PFSK-1 (cell line): Measurements from ENCODE around the gene RNF39.

Experiments
- FOXP2 ChIP-seq: optimal IDR thresholded peaks from 2 replicates; pipeline ENCODE3; 2011; ENCODE audit warnings: borderline replicate concordance, control low read depth, inconsistent platforms; ENCODE audit not compliant: insufficient read depth; ENCODE audit errors: extremely low read length, extremely low read depth
- POLR2AphosphoS5 ChIP-seq: IDR thresholded peaks from 2 replicates; pipeline ENCODE4 v1.6.1; 2012; ENCODE audit warnings: low read depth, mild to moderate bottlenecking, control low read depth, low read length, moderate library complexity
- SIN3A ChIP-seq: IDR thresholded peaks from 2 replicates; pipeline ENCODE4 v1.6.1; 2012; ENCODE audit warnings: mild to moderate bottlenecking, low read length, moderate library complexity, borderline replicate concordance; ENCODE audit not compliant: insufficient read depth
- TAF1 ChIP-seq: IDR thresholded peaks from 2 replicates; pipeline ENCODE4 v1.6.1; 2012; ENCODE audit warnings: low read length, control low read depth, borderline replicate concordance; ENCODE audit not compliant: insufficient read depth
- TF ChIP-seq, protein P1 (sequence below), 2 experiments: IDR thresholded peaks; 2 replicates each; pipeline versions ENCODE4 v1.6.1 to v1.8.0; 2011 to 2012; ENCODE audit warnings: low read depth in 2 of 2, low read length in 2 of 2, control low read depth in 1 of 2, inconsistent platforms in 1 of 2, mild to moderate bottlenecking in 1 of 2, moderate library complexity in 1 of 2; ENCODE audit not compliant: insufficient read depth in 1 of 2

DNA sequence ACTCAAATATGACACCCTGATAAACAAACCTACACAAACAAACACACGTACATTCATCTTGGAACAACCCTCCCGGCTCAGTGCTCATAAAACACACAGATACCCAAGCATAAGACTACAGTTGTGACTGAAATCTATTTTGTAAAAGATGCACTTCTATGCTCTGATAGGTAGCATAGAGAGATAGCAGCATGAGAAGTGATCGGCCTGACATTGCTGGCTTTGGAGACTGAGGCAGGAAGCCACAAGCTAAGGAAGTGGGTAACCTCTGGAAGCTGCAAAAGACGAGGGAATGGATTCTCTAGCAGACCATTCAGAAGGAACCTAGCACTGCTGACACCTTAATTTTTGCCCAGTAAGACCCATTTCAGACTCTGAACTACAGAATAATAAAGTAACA is 1.6 kb upstream of the RNF39 start:
- TF ChIP-seq POLR2AphosphoS5 (no peak), SIN3A (no peak), TAF1 (no peak), FOXP2 (no peak)
- TF ChIP-seq, protein P1, sequence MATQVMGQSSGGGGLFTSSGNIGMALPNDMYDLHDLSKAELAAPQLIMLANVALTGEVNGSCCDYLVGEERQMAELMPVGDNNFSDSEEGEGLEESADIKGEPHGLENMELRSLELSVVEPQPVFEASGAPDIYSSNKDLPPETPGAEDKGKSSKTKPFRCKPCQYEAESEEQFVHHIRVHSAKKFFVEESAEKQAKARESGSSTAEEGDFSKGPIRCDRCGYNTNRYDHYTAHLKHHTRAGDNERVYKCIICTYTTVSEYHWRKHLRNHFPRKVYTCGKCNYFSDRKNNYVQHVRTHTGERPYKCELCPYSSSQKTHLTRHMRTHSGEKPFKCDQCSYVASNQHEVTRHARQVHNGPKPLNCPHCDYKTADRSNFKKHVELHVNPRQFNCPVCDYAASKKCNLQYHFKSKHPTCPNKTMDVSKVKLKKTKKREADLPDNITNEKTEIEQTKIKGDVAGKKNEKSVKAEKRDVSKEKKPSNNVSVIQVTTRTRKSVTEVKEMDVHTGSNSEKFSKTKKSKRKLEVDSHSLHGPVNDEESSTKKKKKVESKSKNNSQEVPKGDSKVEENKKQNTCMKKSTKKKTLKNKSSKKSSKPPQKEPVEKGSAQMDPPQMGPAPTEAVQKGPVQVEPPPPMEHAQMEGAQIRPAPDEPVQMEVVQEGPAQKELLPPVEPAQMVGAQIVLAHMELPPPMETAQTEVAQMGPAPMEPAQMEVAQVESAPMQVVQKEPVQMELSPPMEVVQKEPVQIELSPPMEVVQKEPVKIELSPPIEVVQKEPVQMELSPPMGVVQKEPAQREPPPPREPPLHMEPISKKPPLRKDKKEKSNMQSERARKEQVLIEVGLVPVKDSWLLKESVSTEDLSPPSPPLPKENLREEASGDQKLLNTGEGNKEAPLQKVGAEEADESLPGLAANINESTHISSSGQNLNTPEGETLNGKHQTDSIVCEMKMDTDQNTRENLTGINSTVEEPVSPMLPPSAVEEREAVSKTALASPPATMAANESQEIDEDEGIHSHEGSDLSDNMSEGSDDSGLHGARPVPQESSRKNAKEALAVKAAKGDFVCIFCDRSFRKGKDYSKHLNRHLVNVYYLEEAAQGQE (IDR thresholded peaks at IDR 0.05; ENCODE audit: insufficient read depth in 1 of 2, low read depth in 2 of 2, low read length in 2 of 2): no peak
